Brain pericyte (primary cell): ENCODE results near the gene IGDCC3.

Source experiments
- DNase-seq: peaks from one replicate; pipeline ENCODE4 v3.0.0-alpha.2; 2012; ENCODE audit warnings: low read depth, low spot score

The IGDCC3 gene

DNA sequence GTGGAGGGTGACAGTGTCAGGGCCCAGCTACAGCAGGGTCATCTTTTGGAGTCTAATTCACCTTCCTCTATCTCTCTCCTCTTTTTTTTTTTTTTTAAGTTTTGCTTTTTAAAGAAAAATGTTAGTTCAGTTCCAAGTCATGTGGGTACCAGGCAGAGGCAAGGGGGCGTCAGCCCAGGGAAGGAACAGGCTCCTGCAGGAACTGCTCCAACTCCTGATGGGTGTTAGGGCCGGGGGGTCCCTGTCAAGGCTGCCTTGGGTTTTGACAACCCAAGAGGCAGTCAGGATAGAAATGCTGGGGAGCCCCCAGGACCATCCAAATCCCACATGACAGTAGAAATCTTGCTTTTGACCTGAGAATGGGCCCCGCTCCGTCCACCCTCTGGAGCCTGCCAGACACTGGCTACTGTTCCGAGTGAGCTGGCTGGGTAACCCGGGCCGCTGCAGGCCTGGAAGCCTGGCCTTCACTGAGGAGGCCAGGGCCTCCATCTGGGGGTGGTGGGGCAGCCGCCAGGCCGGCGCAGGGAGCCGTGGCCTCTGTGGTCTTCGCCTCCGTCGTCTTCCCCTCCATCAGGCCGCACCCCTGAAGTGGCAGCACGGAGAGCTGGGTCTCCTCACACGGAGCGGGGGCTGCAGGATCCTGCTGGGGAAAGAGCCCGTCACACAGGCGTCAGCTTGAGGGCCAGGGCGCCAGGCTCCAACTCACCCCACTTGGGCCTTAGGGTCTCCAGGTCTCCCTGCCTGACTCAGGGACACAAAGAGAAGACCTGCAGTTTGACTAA lies 49.1 kb downstream of the IGDCC3 start:
- no peak for DNase-seq

DNA sequence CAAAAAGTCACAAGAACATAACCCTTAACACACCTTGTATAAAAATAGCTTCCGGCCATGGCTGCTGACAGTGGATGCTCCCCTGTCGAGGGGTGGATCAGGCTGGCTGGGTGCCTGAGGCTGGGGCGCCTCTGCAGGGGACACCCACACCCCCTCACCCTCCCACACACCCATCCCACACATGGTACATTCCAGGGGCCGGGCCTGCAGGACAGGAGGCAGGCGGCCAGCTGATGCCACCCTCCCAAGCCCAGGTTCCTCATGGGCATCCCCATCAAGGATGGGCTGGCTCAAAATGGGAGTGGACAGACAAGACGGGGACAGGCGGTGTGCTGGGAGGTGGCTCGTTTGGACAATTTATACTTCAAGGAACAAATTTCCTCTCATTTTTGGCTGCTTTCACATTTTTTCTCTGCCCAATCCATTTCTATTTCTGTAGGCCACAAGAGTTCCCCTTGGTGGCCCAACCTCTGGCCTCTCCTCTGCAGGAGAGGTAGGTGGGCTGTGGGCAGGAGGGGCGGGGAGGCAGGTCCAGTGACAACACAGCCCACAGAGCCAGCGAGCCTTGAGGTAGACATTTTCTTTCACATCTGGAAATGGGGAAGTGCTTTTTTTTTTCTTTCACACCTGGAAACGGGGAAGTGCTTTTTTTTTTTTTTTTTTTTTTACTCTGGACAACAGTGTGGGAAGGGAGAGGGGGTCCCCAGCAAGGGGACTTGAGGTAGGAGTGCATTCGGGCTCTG lies 50.0 kb downstream of the IGDCC3 start:
- no peak for DNase-seq

- DNase-seq, result no peak
Measured at GRCh38 chr15:65326818-65327217, 51.0 kb downstream of the IGDCC3 start.

DNA sequence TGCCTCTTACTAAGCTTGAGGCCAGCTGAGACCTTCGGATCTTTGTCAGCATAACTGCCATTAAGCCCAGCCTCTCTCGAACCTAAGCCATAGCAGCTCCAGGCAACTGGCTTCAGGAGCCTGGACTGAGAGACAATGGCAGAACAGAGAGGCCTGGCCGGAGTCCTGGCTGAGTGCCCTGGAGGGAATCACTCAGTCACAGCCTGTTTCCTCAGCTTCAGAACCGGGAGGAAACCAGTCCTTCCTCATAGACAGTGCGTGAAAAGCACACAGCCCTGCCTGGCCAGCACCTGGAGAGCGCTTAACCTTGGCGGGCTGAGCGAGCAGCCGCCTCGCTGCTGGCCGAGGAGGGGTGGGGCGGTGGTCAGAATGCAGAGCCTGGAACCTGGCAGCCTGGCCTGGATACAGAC lies 51.7 kb downstream of the IGDCC3 start:
- DNase-seq, result no peak

GRCh38 chr15:65323071-65323511 lies 54.7 kb downstream of the IGDCC3 start:
- no peak for DNase-seq

DNA sequence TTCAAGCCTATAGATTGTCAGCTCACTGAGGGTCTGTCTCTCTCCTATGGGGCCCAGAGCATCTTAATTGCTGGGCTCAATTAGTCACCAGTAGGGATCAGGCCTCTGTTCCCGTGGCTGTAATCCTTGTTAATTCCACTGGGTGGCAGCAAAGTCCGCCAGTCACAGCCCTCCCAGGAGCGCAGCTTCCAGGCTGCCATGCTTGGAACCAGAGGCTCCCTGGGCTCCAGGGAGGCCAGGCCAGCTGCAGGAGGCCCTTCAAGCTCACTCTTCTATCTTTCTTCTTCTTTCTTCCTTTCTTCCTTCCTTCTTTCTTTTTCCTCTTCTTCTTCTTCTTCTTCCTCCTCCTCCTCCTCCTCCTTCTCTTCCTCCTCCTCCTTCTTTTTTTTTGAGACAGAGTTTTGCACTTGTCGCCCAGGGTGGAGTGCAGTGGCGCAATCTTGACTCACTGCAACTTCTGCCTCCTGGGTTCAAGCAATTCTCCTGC lies 58.9 kb downstream of the IGDCC3 start:
- DNase-seq, result no peak

DNA sequence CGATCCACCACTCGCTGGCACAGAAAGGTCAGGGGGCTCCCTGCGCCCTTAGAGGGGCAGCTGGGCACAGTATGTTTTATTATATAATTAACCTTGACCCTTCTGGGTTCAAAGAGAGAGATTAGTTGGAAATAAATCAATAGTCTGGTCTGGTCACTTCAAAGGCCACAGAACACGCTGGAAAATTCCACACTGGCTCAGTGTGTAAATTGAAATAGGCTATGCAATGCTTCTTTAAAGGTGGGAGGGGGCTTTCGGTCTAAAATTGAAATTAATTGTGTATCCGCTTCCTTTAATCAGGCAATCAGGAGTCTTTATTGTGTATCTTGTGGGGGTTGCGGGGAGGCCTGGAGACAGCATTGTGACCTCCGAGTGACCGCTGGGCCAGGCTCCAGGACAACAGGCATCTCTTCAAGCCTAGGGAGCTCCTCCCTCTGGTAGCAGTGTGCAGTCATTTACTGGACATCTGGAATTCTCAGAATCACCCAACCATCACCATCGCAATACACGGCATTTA lies 65.3 kb downstream of the IGDCC3 start:
- no peak for DNase-seq

- DNase-seq, result no peak
Measured at GRCh38 chr15:65311760-65312159, 66.0 kb downstream of the IGDCC3 start.

DNA sequence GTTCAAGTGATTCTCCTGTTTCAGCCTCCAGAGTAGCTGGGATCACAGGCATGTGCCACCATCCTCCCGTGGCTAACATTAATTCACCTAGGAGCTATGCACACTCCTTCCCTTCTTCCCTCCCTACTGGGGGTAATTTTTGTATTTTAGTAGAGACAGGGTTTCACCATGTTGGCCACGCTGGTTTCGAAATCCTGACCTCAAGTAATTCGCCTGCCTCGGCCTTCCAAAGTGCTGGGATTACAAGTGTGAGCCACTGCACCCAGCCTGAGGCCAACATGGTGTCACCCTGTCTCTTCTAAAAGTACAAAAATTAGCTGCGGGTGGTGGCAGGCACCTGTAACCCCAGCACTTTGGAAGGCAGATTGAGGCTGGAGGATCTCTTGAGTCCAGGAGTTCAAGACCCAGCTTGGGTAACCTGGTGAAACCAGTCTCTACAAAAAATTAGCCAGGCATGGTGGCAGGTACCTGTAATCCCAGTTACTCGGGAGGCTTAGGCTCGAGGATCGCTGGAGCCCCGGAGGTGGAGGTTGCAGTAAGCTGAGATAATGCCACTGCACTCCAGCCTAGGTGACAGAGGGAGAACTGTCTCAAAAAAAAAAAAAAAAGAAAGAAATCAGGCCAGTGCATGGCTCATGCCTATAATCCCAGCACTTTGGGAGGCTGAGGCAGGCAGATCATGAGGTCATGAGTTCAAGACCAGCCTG lies 67.2 kb downstream of the IGDCC3 start:
- DNase-seq, result no peak

- no peak for DNase-seq
Measured at GRCh38 chr15:65309882-65310418, 67.9 kb downstream of the IGDCC3 start.

DNA sequence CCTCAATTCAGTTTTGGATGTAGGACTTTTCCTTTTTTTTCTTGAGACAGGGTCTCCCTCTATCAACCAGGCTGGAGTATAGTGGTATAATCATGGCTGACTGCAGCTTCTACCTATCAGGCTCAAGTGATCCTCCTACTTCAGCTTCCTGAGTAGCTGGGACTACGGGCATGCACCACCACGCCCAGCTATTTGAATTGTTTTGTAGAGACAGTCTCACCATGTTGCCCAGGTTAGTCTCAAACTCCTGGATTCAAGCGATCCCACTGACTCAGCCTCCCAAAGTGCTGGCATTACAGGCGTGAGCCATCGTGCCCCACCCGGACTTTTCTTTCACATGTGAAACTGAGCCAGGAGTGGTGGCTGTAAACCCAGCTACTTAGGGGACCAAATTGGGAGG lies 69.8 kb downstream of the IGDCC3 start:
- DNase-seq, result no peak

- no peak for DNase-seq
Measured at GRCh38 chr15:65306551-65306950, 71.3 kb downstream of the IGDCC3 start.

GRCh38 chr15:65305776-65306175 lies 72.0 kb downstream of the IGDCC3 start:
- DNase-seq, result no peak

GRCh38 chr15:65305150-65305758 lies 72.5 kb downstream of the IGDCC3 start:
- DNase-seq, result no peak

DNA sequence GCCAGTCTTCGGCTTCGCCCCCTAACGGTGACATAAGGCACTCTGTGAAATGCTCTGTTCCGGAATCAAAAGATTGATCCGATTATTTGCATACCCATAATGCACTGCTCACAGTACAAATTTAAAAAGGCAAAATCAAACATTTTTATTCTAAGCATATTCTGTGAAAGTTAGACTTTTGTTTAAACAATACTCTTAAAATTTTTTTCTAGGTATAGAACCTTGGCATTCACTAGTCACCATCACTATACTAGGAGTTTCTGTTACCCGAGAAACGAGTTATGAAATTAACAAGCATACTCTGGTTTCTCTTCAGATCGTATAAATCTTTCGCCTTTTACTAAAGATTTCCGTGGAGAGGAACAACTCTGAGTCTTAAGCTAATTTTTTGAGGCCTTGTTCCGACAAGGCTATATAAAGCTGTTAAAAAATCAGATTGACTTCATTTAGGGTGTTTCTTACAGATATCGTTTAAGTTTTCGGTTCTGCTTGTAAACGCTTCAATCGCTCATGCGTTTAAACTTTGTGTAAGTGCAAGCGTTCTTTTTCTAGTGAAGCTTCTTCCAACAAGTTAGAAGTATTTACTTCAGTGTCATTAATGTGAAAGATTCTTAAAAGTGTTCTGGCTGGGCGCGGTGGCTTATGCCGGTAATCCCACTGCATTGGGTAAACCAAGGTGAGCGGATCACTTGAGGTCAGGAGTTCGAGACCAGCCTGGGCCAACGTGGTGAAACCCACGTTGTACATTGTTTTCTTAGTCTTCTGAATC lies 73.2 kb downstream of the IGDCC3 start, which contains the start of gene RNU5B-1:
TSS of gene RNU5B-1 (plus strand) at position 297 of the 769 bp plus-strand sequence.
- DNase-seq, result peak; percentile 88

DNA sequence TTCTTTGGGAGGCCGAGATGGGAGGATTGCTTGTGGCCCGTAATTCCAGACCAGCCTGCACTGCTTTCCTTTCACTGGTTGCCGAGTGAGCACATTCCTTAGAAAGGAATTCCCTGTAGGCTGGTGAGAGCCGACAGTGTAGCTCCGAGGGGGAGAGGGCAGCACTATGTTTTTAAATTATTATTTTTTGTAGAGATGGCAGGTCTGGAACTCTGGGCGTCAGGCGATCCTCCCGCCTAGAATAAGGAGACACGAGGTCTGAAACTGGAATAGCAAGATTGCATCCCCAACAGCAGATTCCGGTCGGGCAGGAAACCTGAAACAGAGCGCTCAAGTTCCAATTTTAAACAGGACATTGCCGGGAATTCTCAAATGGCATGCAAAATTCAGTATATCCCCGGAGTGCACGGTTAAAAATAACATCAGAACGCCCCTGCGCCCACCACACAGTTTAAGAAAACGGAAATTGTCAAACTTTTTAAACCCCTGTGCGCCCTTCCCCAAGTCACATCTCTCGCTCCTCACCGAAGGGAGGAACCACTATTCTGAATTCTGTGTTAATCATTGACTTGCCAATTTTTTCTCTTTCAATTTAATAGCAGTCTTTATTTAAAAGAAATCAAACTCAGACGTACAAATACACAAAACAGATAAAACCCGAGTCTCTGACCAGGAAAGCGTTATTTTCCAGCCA lies 74.0 kb downstream of the IGDCC3 start:
- no peak for DNase-seq

- DNase-seq, result no peak
Measured at GRCh38 chr15:65302061-65302460, 75.7 kb downstream of the IGDCC3 start.

DNA sequence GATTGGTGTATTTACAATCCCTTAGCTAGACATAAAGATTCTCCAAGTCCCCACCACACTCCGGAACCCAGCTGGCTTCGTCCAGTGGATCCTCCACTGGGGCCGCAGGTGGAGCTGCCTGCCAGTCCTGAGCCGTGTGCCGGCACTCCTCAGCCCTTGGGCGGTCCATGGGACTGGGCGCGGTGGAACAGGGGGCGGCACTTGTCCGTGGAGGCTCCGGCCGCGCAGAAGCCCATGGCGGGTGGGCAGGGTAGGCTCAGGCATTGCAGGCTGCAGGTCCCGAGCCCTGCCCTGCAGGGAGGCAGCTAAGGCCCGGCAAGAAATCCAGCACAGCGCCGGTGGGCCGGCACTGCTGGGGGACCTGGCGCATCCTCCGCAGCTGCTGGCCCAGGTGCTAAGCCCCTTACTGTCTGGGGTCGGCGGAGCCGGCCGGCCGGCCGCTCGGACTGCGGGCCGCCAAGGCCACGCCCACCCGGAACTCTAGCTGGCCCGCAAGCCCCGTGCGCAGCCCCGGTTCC lies 76.8 kb downstream of the IGDCC3 start:
- no peak for DNase-seq

GRCh38 chr15:65298731-65299130 lies 79.1 kb downstream of the IGDCC3 start:
- no peak for DNase-seq
